Measurements from ENCODE around the gene HIBCH. TPM values are rescaled to one million over a fixed set of nuclear protein-coding genes. Genes with fewer than 3 reads are reported as not detected.

The HIBCH gene
- total and polyA plus RNA-seq, 2 of the 13 experiments (the other 11 are each of a cell fraction or from before 2014, with no cell fraction given) = 18.8 to 49.5 TPM

GRCh38 chr2:190250421-190250820, 69.2 kb downstream of the HIBCH start (continued):
- TF ChIP-seq TP53 (CRISPR knock-in tag; conservative IDR thresholded peaks at IDR 0.05) = no peak

GRCh38 chr2:190235551-190236075, 84.0 kb downstream of the HIBCH start:
- H3K4me2 ChIP-seq (ENCODE audit: low read depth, low read length) = no peak overlapping the region
- no peak for TF ChIP-seq MTA3 (CRISPR knock-in tag; IDR thresholded peaks at IDR 0.05)
- TF ChIP-seq ZFP62 (CRISPR knock-in tag; IDR thresholded peaks at IDR 0.05) = no peak
- TF ChIP-seq NKX3-1 (CRISPR knock-in tag; IDR thresholded peaks at IDR 0.05) = no peak
- no peak for TF ChIP-seq GTF2F1 (IDR thresholded peaks at IDR 0.05; ENCODE audit: low read length)
- TF ChIP-seq ZNF3 (CRISPR knock-in tag; IDR thresholded peaks at IDR 0.05) = no peak
- TF ChIP-seq HOXA3 (CRISPR knock-in tag; IDR thresholded peaks at IDR 0.05) = no peak
- no peak for TF ChIP-seq DBP (CRISPR knock-in tag; IDR thresholded peaks at IDR 0.05; ENCODE audit: not compliant biosample characterization)
- TF ChIP-seq MLXIP (CRISPR knock-in tag; IDR thresholded peaks at IDR 0.05; ENCODE audit: borderline replicate concordance) = no peak
- TF ChIP-seq ZNF7 (CRISPR knock-in tag; IDR thresholded peaks at IDR 0.05) = no peak
- TF ChIP-seq RFXAP (CRISPR knock-in tag; IDR thresholded peaks at IDR 0.05; ENCODE audit: borderline replicate concordance) = no peak
- no peak for TF ChIP-seq ZNF460 (CRISPR knock-in tag; IDR thresholded peaks at IDR 0.05; ENCODE audit: borderline replicate concordance)
- TF ChIP-seq KLF13 (CRISPR knock-in tag; IDR thresholded peaks at IDR 0.05) = no peak
- TF ChIP-seq RARA (CRISPR knock-in tag; IDR thresholded peaks at IDR 0.05) = no peak
- TF ChIP-seq ZNF788 (CRISPR knock-in tag; IDR thresholded peaks at IDR 0.05; ENCODE audit: borderline replicate concordance) = no peak
- TF ChIP-seq ZBTB14 (CRISPR knock-in tag; IDR thresholded peaks at IDR 0.05) = no peak
- TF ChIP-seq EP300 (IDR thresholded peaks at IDR 0.05; ENCODE audit: low read depth in 2 of 2, low read length in 2 of 2) = no peak
- no peak for TF ChIP-seq EP300 (CRISPR knock-in tag; IDR thresholded peaks at IDR 0.05; ENCODE audit: borderline replicate concordance)
- TF ChIP-seq NRL (CRISPR knock-in tag; IDR thresholded peaks at IDR 0.05; ENCODE audit: borderline replicate concordance) = no peak
- no peak for TF ChIP-seq HIVEP1 (CRISPR knock-in tag; IDR thresholded peaks at IDR 0.05)
- no peak overlapping the region for H3K4me3 ChIP-seq (replicated peaks in 1 of 3; ENCODE audit: insufficient read depth in 1 of 3, low read depth in 2 of 3, low read length in 3 of 3)
- CTCF ChIA-PET (ENCODE audit: low intra/inter-chr PET ratio, low total read pairs) = no interaction called here
- H4K20me1 ChIP-seq (ENCODE audit: insufficient read depth, low read length) = no peaks in the 10 kb centered on the region
- no peaks in the 10 kb centered on the region for H3K9me3 ChIP-seq (ENCODE audit: low read length)
- no peak for DNase-seq (ENCODE audit: low spot score)
- no peak overlapping the region for H3K27ac ChIP-seq (ENCODE audit: extremely low read length, insufficient read depth, low read length)
- no peak overlapping the region for H2AFZ ChIP-seq (ENCODE audit: low read length)
- no peaks in the 10 kb centered on the region; a peak in 2 of 5 replicates for H3K36me3 ChIP-seq (replicated peaks in 1 of 2; ENCODE audit: control insufficient read depth in 1 of 2, insufficient read depth in 2 of 2, low read length in 2 of 2)
- FAIRE-seq = no peak
- H3K79me2 ChIP-seq (ENCODE audit: insufficient read depth, low read length) = no peaks in the 10 kb centered on the region
- no TSS peak for BruUV-seq (replicated peaks)
- intact Hi-C loops (cut with micrococcal nuclease; ENCODE audit: unreplicated experiment) = no loop called here
- no peak for ATAC-seq
- POLR2A ChIA-PET = no interaction called here
- no peak overlapping the region for H3K9ac ChIP-seq (ENCODE audit: insufficient read depth, low read depth, low read length)
- in situ Hi-C loops (cut with HindIII; ENCODE audit: extremely low pct_ligation_motif_present, low pct_unique_long_range_greater_than_20kb) = no loop called here
- WGBS (ENCODE audit: low lambda C conversion rate) = 95% methylated on average over 2 of the region's 2 CpGs
- H3K27me3 ChIP-seq (ENCODE audit: control insufficient read depth in 1 of 2, insufficient read depth in 2 of 2, low read length in 2 of 2) = no peaks in the 10 kb centered on the region
- H3K4me1 ChIP-seq (ENCODE audit: insufficient read depth, low read length) = no peaks in the 10 kb centered on the region
